ENCODE data around the gene SERPINB5. TPM values are rescaled to one million over a fixed set of nuclear protein-coding genes. Genes with fewer than 3 reads are reported as not detected.

SERPINB5 gene
- total and polyA plus RNA-seq, 3 donors from 2014 or later, result 1.7 to 15.6 (median 8.1) TPM

DNA sequence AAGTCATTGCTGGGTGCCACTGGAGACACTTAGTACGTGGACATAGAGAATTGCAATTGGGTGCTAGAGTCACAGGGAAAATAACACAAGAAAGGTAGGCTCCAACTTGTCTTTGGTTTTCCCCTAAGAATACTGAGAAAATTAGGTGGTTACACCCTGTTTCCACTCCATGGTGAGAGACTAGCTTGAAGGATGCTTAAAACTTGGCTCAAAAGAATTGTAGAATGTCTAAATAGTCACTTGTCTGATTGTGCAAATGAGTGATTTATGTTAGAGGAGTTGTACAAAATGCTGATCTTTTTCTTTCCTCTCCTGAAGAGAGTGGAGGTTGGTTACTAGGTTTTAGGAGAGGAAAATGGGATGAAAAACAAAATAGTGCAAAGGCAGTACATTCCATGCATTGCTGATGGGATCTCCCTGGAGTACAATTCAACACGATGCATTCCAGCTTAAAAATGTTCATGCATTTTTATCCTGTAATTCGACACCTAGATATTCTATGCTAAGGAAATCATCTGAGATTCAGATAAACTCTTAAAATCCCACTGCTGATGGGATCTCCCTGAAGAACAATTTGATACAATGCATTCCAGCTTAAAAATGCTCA is 63.2 kb downstream of the SERPINB5 start:
- DNase-seq, result no peak
- 50 to 58% methylated on average over 3 of the region's 3 CpGs for WGBS, 2 donors
- no peaks in the 10 kb centered on the region for H3K4me1 ChIP-seq

DNA sequence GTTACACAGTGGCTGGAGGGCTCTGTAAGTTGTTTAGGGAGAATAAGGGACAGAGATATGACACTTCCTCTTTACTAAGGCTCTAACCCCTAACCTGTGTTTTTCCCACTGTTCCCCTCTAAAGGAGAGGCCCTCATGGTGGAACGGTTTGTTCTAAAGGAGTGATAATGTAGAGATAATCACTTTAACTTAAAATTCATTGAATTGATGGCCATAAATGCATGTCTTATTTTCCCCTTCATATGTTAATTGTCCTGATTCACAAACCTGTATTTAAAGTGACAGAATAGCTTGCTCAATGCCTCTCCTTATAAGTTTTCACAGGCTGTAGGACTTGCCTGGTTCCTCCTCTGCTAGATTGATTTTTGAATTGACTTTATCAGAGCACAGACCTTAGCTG is 65.3 kb downstream of the SERPINB5 start, which contains the start of gene SERPINB12:
TSS of gene SERPINB12 (plus strand) at position 301 of the 400 bp plus-strand sequence. CDS start 13,791 bp downstream, outside the sequence.
- no peak for TF ChIP-seq POLR2A (IDR thresholded peaks at IDR 0.05)
- TF ChIP-seq, protein P1, sequence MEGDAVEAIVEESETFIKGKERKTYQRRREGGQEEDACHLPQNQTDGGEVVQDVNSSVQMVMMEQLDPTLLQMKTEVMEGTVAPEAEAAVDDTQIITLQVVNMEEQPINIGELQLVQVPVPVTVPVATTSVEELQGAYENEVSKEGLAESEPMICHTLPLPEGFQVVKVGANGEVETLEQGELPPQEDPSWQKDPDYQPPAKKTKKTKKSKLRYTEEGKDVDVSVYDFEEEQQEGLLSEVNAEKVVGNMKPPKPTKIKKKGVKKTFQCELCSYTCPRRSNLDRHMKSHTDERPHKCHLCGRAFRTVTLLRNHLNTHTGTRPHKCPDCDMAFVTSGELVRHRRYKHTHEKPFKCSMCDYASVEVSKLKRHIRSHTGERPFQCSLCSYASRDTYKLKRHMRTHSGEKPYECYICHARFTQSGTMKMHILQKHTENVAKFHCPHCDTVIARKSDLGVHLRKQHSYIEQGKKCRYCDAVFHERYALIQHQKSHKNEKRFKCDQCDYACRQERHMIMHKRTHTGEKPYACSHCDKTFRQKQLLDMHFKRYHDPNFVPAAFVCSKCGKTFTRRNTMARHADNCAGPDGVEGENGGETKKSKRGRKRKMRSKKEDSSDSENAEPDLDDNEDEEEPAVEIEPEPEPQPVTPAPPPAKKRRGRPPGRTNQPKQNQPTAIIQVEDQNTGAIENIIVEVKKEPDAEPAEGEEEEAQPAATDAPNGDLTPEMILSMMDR (IDR thresholded peaks at IDR 0.05), result no peak
- no peak within 1 kb of the TSS for H3K27ac ChIP-seq
- H3K36me3 ChIP-seq (ENCODE audit: low read depth, missing control alignments), result no peaks in the 10 kb centered on the region
- H3K9me3 ChIP-seq, result no peaks in the 10 kb centered on the region
- no peak within 1 kb of the TSS for H3K4me3 ChIP-seq
- H3K4me1 ChIP-seq, result no peaks in the 10 kb centered on the region
- intact Hi-C loops (cut with DNase I; ENCODE audit: low total_unique reads), result no loop called here
- H3K27me3 ChIP-seq, result no peaks in the 10 kb centered on the region
- no peak for DNase-seq
- 36 to 53% methylated on average over 1 of the region's 1 CpG for whole genome bisulfite sequencing, 2 donors

More for the DNA sequence above, 63.2 kb downstream of the SERPINB5 start:
- Histone ChIP-seq H3K27ac (no peak overlapping the region), H3K4me3 (no peak overlapping the region), H3K36me3 (ENCODE audit: low read depth, missing control alignments) (no peaks in the 10 kb centered on the region), H3K9me3 (no peaks in the 10 kb centered on the region), H3K27me3 (no peaks in the 10 kb centered on the region)
- intact Hi-C loops (cut with DNase I; ENCODE audit: low total_unique reads), result no loop called here
- TF ChIP-seq, protein P1 (IDR thresholded peaks at IDR 0.05), result no peak
- no peak for TF ChIP-seq POLR2A (IDR thresholded peaks at IDR 0.05)

- H3K4me1 ChIP-seq, result no peaks in the 10 kb centered on the region
- TF ChIP-seq, protein P1 (IDR thresholded peaks at IDR 0.05), result no peak
- no peak for TF ChIP-seq POLR2A (IDR thresholded peaks at IDR 0.05)
- intact Hi-C loops (cut with DNase I; ENCODE audit: low total_unique reads), result no loop called here
- H3K27me3 ChIP-seq, result no peaks in the 10 kb centered on the region
- no peak overlapping the region for H3K4me3 ChIP-seq
- H3K27ac ChIP-seq, result no peak overlapping the region
- DNase-seq, result no peak
- WGBS, 2 donors, result 86 to 87% methylated on average over 2 of the region's 2 CpGs
- H3K36me3 ChIP-seq (ENCODE audit: low read depth, missing control alignments), result no peaks in the 10 kb centered on the region
- H3K9me3 ChIP-seq, result no peaks in the 10 kb centered on the region
Measured at GRCh38 chr18:63544017-63544416, 67.3 kb downstream of the SERPINB5 start.

DNA sequence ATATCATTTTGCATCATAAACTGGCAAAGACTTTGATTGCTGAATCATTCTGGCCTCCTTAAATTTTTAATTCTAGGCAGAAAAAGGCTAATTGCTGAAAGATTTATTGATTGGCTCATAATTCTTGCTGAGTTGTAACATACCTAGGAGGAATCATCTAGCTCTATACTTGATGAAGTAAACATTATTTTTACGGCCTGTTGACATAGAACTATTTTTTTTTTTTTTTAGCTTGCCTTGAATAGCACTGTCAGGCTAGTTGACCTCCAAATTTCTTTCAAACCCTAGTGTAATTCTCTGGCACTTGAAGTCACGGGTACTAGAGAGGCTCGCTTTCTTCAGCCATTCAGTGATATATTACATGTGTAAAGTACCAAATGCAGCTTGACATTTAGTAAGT is 68.2 kb downstream of the SERPINB5 start:
- no peaks in the 10 kb centered on the region for H3K4me1 ChIP-seq
- no peak overlapping the region for H3K27ac ChIP-seq
- TF ChIP-seq POLR2A (IDR thresholded peaks at IDR 0.05), result no peak
- TF ChIP-seq, protein P1 (IDR thresholded peaks at IDR 0.05), result no peak

DNA sequence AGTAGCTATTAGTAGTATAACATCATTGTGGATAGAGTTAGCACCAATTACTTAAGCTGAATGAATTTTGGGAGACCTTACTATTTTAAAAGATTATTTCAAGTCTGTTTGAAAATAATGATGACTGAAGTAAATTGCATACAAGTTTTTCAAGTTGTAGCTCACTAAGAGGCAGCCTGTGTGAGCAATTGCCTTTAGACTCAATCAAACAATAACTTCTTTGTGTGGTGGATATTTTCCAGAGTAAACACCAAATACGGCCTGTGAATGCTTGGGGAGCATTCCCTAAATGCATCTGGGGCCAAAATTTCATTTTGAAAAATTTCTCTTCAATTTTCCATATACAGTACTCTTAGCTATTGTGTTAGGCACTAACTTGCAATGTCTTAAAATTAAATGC is 73.3 kb downstream of the SERPINB5 start:
- no peaks in the 10 kb centered on the region for H3K4me1 ChIP-seq
- intact Hi-C loops (cut with DNase I; ENCODE audit: low total_unique reads), result no loop called here
- 50 to 51% methylated on average over 1 of the region's 1 CpG for WGBS, 2 donors
- no peaks in the 10 kb centered on the region for H3K27me3 ChIP-seq
- no peak overlapping the region for H3K27ac ChIP-seq
- TF ChIP-seq, protein P1 (IDR thresholded peaks at IDR 0.05), result no peak
- TF ChIP-seq POLR2A (IDR thresholded peaks at IDR 0.05), result no peak
- DNase-seq, result no peak
- no peak overlapping the region for H3K4me3 ChIP-seq
- H3K36me3 ChIP-seq (ENCODE audit: low read depth, missing control alignments), result no peaks in the 10 kb centered on the region
- H3K9me3 ChIP-seq, result no peaks in the 10 kb centered on the region

More for the DNA sequence above, 68.2 kb downstream of the SERPINB5 start:
- no peak for DNase-seq
- intact Hi-C loops (cut with DNase I; ENCODE audit: low total_unique reads), result no loop called here
- 75 to 83% methylated on average over 3 of the region's 3 CpGs for WGBS, 2 donors
- H3K4me3 ChIP-seq, result no peak overlapping the region
- H3K27me3 ChIP-seq, result no peaks in the 10 kb centered on the region
- no peaks in the 10 kb centered on the region for H3K9me3 ChIP-seq
- H3K36me3 ChIP-seq (ENCODE audit: low read depth, missing control alignments), result no peaks in the 10 kb centered on the region

Measured in testis (tissue), 3 donors.